CD4-positive, alpha-beta T cell (primary cell): Measurements from ENCODE around the gene CMTR2. TPM values are rescaled to one million over a fixed set of nuclear protein-coding genes. Genes with fewer than 3 reads are reported as not detected.

ENCODE experiments used
- ATAC-seq: fragments of 200-7000 bp; cut with Tn5 transposase; one replicate; pipeline ENCODE4 v1.10.0; 2022; ENCODE audit warnings: mild to moderate bottlenecking; ENCODE audit not compliant: poor library complexity
- CTCF ChIA-PET: fragments of 350-600 bp; sonication (Branson Sonifier 250); formaldehyde crosslinking; loops from one replicate; lab custom pipeline; 2021; ENCODE audit warnings: antibody characterized with exemption, inconsistent platforms; lab: Charles Lee
- POLR2A ChIA-PET: fragments of 350-600 bp; sonication (Branson Sonifier 250); formaldehyde crosslinking; loops from one replicate; lab custom pipeline; 2021; ENCODE audit warnings: antibody characterized with exemption, inconsistent platforms; lab: Charles Lee
- DNase-seq, 14 experiments: peaks; one replicate each; pipeline ENCODE4 v3.0.0-alpha.2; 2013 to 2020; ENCODE audit warnings: mixed read lengths in 2 of 14
- H3K27ac ChIP-seq, 2 donors: one replicate each; pipeline versions ENCODE4 v1.5.1 to v1.7.0; 2013; ENCODE audit warnings: low read length in 2 of 2, low read depth in 1 of 2, mild to moderate bottlenecking in 1 of 2
- H3K27me3 ChIP-seq, 2 experiments: 1 replicate in 1 of 2; 2 replicates in 1 of 2; pipeline versions ENCODE4 v1.6.1 to v1.7.0; 2013; ENCODE audit warnings: low read length in 2 of 2, control low read depth in 1 of 2, mild to moderate bottlenecking in 1 of 2, moderate library complexity in 1 of 2; ENCODE audit not compliant: insufficient read depth in 2 of 2, control insufficient read depth in 1 of 2
- H3K36me3 ChIP-seq: one replicate; pipeline ENCODE4 v1.6.1; 2013; ENCODE audit warnings: low read length, control low read depth; ENCODE audit not compliant: insufficient read depth
- H3K4me1 ChIP-seq: one replicate; pipeline ENCODE4 v1.6.1; 2013; ENCODE audit warnings: low read length, control low read depth; ENCODE audit not compliant: insufficient read depth
- H3K4me3 ChIP-seq: one replicate; pipeline ENCODE4 v1.5.1; 2013; ENCODE audit warnings: mild to moderate bottlenecking, low read length, moderate library complexity
- H3K9me3 ChIP-seq, 2 experiments: 1 replicate in 1 of 2; 2 replicates in 1 of 2; pipeline versions ENCODE4 v1.6.1 to v1.7.0; 2013; ENCODE audit warnings: low read length in 2 of 2, mild to moderate bottlenecking in 2 of 2, control low read depth in 1 of 2, moderate library complexity in 1 of 2; ENCODE audit not compliant: control insufficient read depth in 1 of 2, insufficient read depth in 1 of 2
- H3K27ac Mint-ChIP-seq: one replicate; pipeline ENCODE4 v1.8.0; 2020; ENCODE audit warnings: mixed read lengths
- H3K27me3 Mint-ChIP-seq: one replicate; pipeline ENCODE4 v1.8.0; 2021; ENCODE audit warnings: mixed read lengths
- H3K36me3 Mint-ChIP-seq: one replicate; pipeline ENCODE4 v1.8.0; 2021; ENCODE audit warnings: low read depth, mixed read lengths
- H3K4me1 Mint-ChIP-seq: one replicate; pipeline ENCODE4 v1.8.0; 2021; ENCODE audit warnings: low read depth, mixed read lengths
- H3K4me3 Mint-ChIP-seq: one replicate; pipeline ENCODE4 v1.8.0; 2020; ENCODE audit warnings: mild to moderate bottlenecking, mixed read lengths
- H3K9me3 Mint-ChIP-seq: one replicate; pipeline ENCODE4 v1.8.0; 2020; ENCODE audit warnings: mixed read lengths
- intact Hi-C, 2 experiments: fragments of 100-400 bp; cut with DNase I in 1 of 2; cut with micrococcal nuclease in 1 of 2; formaldehyde crosslinking; loops; one replicate each; pipeline versions ENCODE4 v1.15.1 to v1.9.0; 2023 to 2025; cut with DNase I, micrococcal nuclease
- total RNA-seq, 174 experiments: library from RNA in 2 of 174; stranded (reverse) in 2 of 174; gene quantifications; one replicate each; pipeline ENCODE4 v1.2.3 and lab custom pipeline; 2021 to 2026
- TF ChIP-seq, protein P1 (sequence below): fragments of 200-600 bp; IDR thresholded peaks from one replicate; pipeline ENCODE4 v1.8.0; 2022; ENCODE audit warnings: antibody characterized with exemption, mild to moderate bottlenecking

Gene CMTR2
- total RNA-seq, 2 experiments from 2014 or later: 5.9 to 6.6 TPM

DNA sequence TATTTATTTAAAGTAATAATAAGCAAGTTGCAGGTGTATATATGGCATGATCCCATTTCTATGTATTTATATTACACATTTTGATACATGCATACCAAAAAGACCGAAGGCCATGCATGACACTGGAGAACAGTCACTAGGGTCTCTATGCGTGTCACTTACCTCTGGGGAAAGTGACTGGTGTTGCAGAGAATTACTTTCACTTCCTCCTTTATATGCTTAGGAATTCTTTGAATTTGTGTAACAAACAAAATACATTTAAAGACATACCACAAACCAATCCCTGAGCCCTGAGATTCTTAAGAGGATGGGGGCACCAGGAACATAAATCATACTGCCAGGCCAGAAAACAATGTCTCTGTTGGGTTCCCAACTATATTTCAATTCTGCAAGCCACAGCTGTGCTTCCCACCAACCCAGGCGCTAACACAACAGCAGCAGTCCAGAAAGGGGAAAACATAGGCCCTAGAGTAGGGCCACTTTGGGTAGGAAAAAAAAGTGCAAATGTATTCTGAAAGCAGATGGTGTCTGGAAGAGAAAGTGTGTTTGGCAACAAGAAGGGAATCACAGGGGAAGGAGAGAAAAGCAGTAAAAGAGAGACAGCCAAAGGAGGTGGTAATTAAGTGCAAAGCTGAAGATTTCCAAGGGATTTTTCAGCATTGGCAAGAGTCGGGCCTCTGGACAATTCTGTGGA, 34.2 kb downstream of the CMTR2 start:
- Histone ChIP-seq H3K4me1 (no peaks in the 10 kb centered on the region), H3K27me3 (peaks cover 0 to 7% of the 10 kb centered on the region in 2 experiments), H3K9me3 (no peaks in the 10 kb centered on the region), H3K27ac (no peak overlapping the region), H3K4me3 (no peak overlapping the region), H3K36me3 (no peaks in the 10 kb centered on the region)
- Mint-ChIP-seq H3K36me3 (no peaks in the 10 kb centered on the region), H3K4me1 (peaks cover 19% of the 10 kb centered on the region), H3K4me3 (no peak overlapping the region), H3K27ac (no peak overlapping the region), H3K9me3 (no peaks in the 10 kb centered on the region), H3K27me3 (peaks cover 5% of the 10 kb centered on the region)
- intact Hi-C loops: no loop called here
- ATAC-seq: no peak
- ChIA-PET CTCF (no interaction called here), POLR2A (no interaction called here)
- DNase-seq: no peak
- TF ChIP-seq, protein P1, sequence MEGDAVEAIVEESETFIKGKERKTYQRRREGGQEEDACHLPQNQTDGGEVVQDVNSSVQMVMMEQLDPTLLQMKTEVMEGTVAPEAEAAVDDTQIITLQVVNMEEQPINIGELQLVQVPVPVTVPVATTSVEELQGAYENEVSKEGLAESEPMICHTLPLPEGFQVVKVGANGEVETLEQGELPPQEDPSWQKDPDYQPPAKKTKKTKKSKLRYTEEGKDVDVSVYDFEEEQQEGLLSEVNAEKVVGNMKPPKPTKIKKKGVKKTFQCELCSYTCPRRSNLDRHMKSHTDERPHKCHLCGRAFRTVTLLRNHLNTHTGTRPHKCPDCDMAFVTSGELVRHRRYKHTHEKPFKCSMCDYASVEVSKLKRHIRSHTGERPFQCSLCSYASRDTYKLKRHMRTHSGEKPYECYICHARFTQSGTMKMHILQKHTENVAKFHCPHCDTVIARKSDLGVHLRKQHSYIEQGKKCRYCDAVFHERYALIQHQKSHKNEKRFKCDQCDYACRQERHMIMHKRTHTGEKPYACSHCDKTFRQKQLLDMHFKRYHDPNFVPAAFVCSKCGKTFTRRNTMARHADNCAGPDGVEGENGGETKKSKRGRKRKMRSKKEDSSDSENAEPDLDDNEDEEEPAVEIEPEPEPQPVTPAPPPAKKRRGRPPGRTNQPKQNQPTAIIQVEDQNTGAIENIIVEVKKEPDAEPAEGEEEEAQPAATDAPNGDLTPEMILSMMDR: no peak

DNA sequence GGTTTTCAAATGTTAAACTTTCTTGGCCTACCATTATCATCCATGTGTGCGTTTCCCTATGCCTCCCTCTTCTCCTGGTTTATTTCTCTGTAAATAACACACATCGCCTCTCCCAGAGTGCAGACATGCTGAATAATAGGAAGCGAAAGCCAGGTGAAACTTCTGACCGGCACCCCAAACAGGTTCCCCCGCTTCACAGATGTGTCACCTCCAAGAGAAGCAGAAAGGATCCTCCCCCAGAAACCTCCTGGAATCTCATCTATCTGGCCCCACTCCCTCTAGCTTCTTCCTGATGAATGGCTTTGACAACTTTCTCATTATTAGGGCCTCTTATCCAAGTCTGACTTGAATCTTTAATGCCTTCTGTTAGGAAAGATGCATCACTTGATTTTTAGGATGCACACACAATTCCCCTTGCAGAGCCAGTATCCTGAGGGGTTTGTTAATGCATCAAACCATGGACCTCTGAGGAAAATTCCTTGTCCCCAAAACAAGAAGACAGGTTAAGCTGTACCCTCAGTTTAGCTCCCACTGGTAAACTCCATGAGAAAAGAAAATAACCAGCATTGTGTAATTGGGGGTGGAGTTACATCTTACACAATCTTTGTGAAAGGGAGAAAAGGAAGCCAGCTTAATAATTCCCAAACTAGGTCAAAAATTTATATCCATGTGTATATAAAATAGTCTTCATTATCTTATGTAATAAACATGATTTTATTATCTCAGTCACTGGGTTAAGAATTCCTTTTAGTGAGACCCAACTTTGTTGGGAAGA, 38.6 kb downstream of the CMTR2 start:
- H3K4me3 ChIP-seq: no peak overlapping the region
- no peak for ATAC-seq
- H3K36me3 ChIP-seq: no peaks in the 10 kb centered on the region
- H3K27me3 Mint-ChIP-seq: no peaks in the 10 kb centered on the region
- peaks cover 7% of the 10 kb centered on the region for H3K4me1 Mint-ChIP-seq
- intact Hi-C loops: no loop called here
- H3K9me3 ChIP-seq: no peaks in the 10 kb centered on the region
- H3K27ac ChIP-seq: no peak overlapping the region
- POLR2A ChIA-PET: no interaction called here
- DNase-seq: no peak
- no peaks in the 10 kb centered on the region for H3K9me3 Mint-ChIP-seq
- H3K4me1 ChIP-seq: no peaks in the 10 kb centered on the region
- no peak overlapping the region for H3K4me3 Mint-ChIP-seq
- TF ChIP-seq, protein P1: no peak
- no peaks in the 10 kb centered on the region for H3K36me3 Mint-ChIP-seq
- H3K27me3 ChIP-seq: no peaks in the 10 kb centered on the region
- H3K27ac Mint-ChIP-seq: no peak overlapping the region
- CTCF ChIA-PET: no interaction called here

DNA sequence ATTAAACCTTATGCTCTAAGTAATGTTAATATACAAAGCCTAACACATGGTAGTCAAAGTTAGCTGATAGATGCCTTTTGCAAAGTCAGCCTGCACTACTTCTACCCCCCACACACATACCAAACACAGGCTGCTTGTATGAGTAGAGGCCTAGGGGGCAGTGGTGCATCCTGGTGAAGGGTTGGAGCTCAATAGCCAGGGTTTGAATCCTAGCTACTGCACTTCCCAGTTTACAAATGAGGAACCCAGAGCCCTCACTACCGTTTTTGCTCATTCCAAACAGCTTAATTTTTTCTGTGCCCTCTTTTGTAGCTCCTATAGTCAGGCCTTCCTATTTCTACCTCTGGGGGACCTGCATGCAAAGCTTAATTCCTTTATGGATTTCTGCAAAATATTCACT, 39.8 kb downstream of the CMTR2 start:
- H3K36me3 Mint-ChIP-seq: no peaks in the 10 kb centered on the region
- CTCF ChIA-PET: no interaction called here

More for the DNA sequence above, 39.8 kb downstream of the CMTR2 start:
- intact Hi-C loops: no loop called here
- no peak overlapping the region for H3K27ac ChIP-seq
- no peak overlapping the region for H3K4me3 Mint-ChIP-seq
- no peaks in the 10 kb centered on the region for H3K27me3 Mint-ChIP-seq
- no peaks in the 10 kb centered on the region for H3K9me3 ChIP-seq
- no peak overlapping the region for H3K27ac Mint-ChIP-seq
- H3K4me3 ChIP-seq: no peak overlapping the region
- no peak for ATAC-seq
- TF ChIP-seq, protein P1: no peak
- no peaks in the 10 kb centered on the region for H3K9me3 Mint-ChIP-seq
- H3K4me1 ChIP-seq: no peaks in the 10 kb centered on the region
- POLR2A ChIA-PET: no interaction called here
- no peaks in the 10 kb centered on the region for H3K4me1 Mint-ChIP-seq
- DNase-seq: no peak
- H3K27me3 ChIP-seq: no peaks in the 10 kb centered on the region
- H3K36me3 ChIP-seq: no peaks in the 10 kb centered on the region
